Stomach smooth muscle (tissue), 2 donors: ENCODE results near the gene ANKRD44.
A peak's percentile ranks its signal among the peaks of the same experiment; 100 is the strongest.
"Not testable (repeated sequence)": the region's sequence is repeated elsewhere in the genome, so short reads cannot be mapped to it uniquely, and the experiment has no call there.

ENCODE experiments used
- H3K27ac ChIP-seq: one replicate; pipeline ENCODE4 v1.7.0; 2013; ENCODE audit warnings: mild to moderate bottlenecking, low read length, inconsistent platforms
- H3K27me3 ChIP-seq, 2 donors: one replicate each; pipeline ENCODE4 v1.7.0; 2013; ENCODE audit warnings: low read length in 2 of 2; ENCODE audit not compliant: insufficient read depth in 2 of 2, control insufficient read depth in 1 of 2
- H3K36me3 ChIP-seq, 2 donors: one replicate each; pipeline ENCODE4 v1.7.0; 2013; ENCODE audit warnings: low read length in 2 of 2; ENCODE audit not compliant: control insufficient read depth in 2 of 2, insufficient read depth in 2 of 2
- H3K4me1 ChIP-seq: one replicate; pipeline ENCODE4 v1.7.0; 2013; ENCODE audit warnings: low read length; ENCODE audit not compliant: control insufficient read depth, insufficient read depth
- H3K4me3 ChIP-seq, 2 donors: one replicate each; pipeline ENCODE4 v1.7.0; 2013; ENCODE audit warnings: low read length in 2 of 2
- H3K9ac ChIP-seq, 2 donors: one replicate each; pipeline ENCODE4 v1.7.0; 2013; ENCODE audit warnings: low read length in 2 of 2, mild to moderate bottlenecking in 1 of 2
- H3K9me3 ChIP-seq, 2 donors: one replicate each; pipeline ENCODE4 v1.7.0; 2013; ENCODE audit warnings: low read length in 2 of 2; ENCODE audit not compliant: control insufficient read depth in 2 of 2
- donor health status: healthy.
- donor health status: Pancreatic carcinoma.

ANKRD44 gene

DNA sequence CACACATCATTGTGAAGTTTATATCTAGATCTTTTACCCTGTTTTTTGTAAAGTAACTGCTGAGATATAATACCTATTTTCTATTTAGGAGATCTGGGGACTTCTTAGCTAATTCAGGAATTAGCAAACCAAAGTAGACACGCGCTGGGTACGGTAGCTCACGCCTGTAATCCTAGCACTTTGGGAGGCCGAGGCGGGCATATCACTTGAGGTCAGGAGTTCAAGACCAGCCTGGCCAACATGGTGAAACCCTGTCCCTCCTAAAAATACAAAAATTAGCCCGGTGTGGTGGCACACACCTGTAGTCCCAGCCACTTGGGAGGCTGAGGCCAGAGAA, 23.0 kb downstream of the ANKRD44 start:
- not testable (repeated sequence) for H3K27ac ChIP-seq, H3K4me1 ChIP-seq, H3K4me3 ChIP-seq

DNA sequence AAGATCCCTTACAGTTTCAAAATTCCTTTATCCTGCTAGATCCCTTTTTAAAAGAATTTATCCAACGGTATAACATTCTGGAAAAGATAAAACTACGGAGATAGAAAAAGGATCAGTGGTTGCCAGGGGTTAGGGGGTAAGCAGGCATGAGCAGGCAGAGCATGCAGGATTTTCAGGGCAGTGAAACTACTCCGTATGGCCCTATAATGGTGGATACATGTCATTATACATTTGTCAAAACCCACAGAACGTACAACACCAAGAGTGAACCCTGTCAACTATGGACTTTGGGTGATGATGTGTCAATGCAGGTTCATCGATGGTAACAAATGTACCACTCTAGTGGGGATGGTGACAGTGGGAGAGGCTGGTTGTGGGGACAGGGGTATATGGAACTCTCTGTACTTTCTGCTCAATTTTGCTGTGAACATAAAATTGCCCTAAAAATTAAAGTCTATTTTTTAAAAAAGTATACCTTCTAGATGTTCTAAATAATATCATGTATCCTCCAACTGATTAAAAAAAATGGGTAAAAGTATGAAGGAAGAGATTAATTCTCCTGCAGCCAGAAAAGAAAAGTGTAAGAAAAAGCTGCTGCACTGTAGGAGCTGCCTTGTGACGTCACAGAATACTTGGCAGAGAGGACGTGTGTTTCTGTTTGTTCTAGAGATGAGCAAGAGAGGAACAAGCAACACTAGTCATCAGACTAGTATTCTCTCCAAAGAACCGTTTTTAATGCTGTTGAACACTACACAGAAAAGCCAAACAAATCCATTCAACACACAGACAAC, 23.6 kb downstream of the ANKRD44 start:
- H3K9ac ChIP-seq, result peak overlapping the region in 1 of 2 donors; percentile 19
- H3K27ac ChIP-seq, result no peak overlapping the region

More for the DNA sequence above, 23.0 kb downstream of the ANKRD44 start:
- not testable (repeated sequence) for H3K9ac ChIP-seq, H3K36me3 ChIP-seq, H3K9me3 ChIP-seq, H3K27me3 ChIP-seq

DNA sequence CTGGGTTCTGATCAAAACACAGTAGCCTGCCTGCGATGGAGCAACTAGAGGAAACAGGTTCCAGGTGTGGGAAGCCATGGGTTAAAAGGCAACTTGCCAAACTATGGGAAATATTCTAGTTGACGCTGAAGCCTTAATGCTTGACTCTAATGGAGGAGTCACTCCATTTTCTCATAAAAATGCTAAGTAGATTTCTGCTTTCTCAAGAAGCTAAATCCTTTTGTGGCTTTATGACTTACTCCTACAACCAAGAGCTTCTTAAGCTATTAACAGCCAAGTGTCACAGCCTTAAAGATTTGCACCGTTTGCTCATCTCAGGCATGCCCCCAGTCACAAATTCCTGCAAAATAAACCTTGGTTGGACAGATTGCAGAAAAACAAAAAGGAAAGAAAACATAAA, 25.2 kb downstream of the ANKRD44 start:
- Histone ChIP-seq H3K27ac (no peak overlapping the region), H3K9ac (no peak overlapping the region), H3K4me1 (no peaks in the 10 kb centered on the region), H3K4me3 (no peak overlapping the region), H3K36me3 (no peaks in the 10 kb centered on the region), H3K9me3 (no peaks in the 10 kb centered on the region), H3K27me3 (no peaks in the 10 kb centered on the region)

More for the DNA sequence above, 23.6 kb downstream of the ANKRD44 start:
- no peaks in the 10 kb centered on the region for H3K27me3 ChIP-seq
- no peaks in the 10 kb centered on the region for H3K36me3 ChIP-seq
- no peaks in the 10 kb centered on the region for H3K4me1 ChIP-seq
- H3K4me3 ChIP-seq, result peak overlapping the region; percentile 9 to 38
- no peaks in the 10 kb centered on the region for H3K9me3 ChIP-seq

DNA sequence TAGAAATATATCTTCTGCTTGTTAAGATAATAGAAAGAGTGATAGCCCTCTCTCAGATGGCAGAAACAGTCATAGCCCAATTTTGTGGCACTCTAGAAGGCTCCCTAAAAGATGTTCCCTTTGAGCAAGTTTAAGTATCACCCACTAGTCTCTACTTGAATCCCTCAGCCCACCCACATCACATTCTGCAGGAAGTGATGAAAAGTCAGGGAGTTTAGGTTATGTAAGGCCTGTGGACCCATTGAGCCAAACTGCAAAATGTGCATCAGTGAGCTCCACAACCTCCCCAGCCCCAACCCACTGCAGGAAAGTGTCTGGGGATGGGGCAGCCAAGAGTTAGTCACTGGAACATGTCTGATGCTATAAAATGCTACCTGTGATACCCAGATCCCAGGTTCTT, 25.6 kb downstream of the ANKRD44 start:
- no peaks in the 10 kb centered on the region for H3K9me3 ChIP-seq
- H3K36me3 ChIP-seq, result no peaks in the 10 kb centered on the region
- H3K27ac ChIP-seq, result no peak overlapping the region
- no peak overlapping the region for H3K9ac ChIP-seq
- no peaks in the 10 kb centered on the region for H3K4me1 ChIP-seq
- no peak overlapping the region for H3K4me3 ChIP-seq
- H3K27me3 ChIP-seq, result no peaks in the 10 kb centered on the region

DNA sequence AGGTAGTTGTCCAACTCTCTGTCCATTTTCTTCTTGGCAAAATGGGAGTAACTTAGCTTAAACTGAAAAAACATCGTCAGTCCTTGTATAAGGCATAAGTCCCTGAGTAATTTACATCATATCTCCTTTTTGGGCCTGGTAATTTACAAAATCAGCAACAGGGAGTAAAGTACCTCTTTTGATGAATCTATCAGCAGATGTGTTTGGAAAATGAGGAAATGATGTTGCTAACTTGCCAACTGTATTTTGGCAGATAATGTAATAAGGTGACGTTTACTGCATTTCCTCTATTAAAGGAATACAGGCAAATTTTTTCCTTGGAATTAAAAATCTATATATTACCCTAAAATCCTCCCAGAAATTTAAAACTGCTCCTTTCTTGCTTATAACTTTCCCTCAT, 29.2 kb downstream of the ANKRD44 start:
- Histone ChIP-seq H3K9me3 (no peaks in the 10 kb centered on the region), H3K4me3 (no peak overlapping the region), H3K9ac (no peak overlapping the region), H3K36me3 (no peaks in the 10 kb centered on the region), H3K4me1 (no peaks in the 10 kb centered on the region), H3K27me3 (no peaks in the 10 kb centered on the region), H3K27ac (no peak overlapping the region)

DNA sequence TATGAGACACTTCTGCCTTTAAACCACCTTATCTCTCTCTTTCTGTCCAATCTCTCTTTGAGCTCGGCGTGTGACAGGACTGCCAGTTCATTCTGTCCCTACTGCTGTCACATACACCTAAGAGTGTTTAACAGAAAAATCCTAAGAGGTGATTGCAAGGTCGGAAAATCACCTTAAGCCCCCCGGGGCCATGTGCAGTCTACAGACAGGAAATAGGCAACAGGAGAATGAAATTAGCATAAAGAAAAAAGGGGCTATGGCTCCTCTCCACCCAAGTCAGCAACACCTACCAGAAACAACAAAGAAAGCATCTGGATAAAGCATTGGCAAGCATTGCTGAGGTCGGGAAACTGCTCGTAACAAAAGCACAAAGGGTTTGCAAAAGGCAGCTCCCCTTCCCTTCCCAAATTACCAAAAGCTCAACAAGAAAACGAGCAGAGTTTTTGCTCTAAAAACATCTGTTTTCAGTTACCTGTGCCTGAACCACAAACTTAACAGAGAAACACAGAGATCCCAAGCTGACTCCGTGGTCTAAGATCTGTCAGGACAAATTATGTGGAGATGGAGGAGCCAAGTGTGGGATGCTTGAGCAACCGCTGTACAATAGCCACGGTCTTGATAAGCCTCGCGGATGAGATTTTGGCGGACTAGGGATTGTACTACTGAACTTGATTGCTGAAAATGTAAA, 30.4 kb downstream of the ANKRD44 start:
- Histone ChIP-seq H3K4me3 (no peak overlapping the region), H3K27ac (no peak overlapping the region), H3K4me1 (no peaks in the 10 kb centered on the region), H3K36me3 (no peaks in the 10 kb centered on the region), H3K9me3 (no peaks in the 10 kb centered on the region), H3K9ac (no peak overlapping the region), H3K27me3 (no peaks in the 10 kb centered on the region)

DNA sequence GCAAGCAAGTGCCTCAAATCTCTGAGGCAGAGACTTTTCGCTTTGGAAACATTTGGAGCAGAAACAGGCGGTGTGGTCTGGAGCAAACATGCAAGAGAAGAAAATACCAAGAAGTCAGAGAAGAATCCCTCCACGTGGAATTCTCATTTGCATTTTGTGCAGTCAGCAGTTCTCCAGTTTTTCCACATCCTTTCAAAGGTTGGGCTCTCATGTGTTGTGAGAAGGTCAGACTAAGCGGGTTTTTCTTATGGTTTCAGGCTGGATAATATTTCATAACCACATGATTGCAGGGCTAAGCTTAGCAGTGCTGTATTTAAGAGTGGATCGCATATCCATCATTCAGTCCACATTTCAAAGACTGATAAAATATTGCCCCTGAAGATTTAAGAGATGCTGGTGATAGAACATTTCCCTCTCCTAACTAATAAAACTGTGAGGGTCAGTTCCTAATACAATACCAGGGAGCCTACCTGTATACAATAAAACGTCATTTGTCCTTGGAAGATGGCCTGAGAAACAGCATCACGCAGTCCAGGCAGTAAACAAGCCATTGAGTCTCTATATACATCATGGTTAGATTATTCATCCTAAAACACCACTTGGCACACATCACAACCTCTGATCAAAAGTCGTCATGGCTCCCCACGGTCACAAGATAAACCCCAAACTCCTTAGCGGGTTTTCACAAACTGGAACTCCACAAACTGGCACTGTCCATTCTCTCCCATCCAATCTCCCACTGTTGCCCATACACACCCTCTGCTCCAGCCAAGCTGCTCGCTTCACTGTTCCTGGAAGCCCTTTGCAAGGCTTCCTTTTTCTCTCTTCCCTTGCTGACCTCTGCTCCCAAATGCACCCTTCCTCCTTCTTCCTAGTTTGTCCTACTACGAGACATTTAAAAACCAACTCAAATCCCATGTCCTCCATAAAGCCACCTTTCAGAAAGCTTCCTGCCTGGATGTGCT, 31.5 kb downstream of the ANKRD44 start:
- Histone ChIP-seq H3K4me3 (no peak overlapping the region), H3K27ac (no peak overlapping the region), H3K9me3 (no peaks in the 10 kb centered on the region), H3K4me1 (peaks cover 3% of the 10 kb centered on the region), H3K36me3 (no peaks in the 10 kb centered on the region), H3K9ac (no peak overlapping the region), H3K27me3 (no peaks in the 10 kb centered on the region)

DNA sequence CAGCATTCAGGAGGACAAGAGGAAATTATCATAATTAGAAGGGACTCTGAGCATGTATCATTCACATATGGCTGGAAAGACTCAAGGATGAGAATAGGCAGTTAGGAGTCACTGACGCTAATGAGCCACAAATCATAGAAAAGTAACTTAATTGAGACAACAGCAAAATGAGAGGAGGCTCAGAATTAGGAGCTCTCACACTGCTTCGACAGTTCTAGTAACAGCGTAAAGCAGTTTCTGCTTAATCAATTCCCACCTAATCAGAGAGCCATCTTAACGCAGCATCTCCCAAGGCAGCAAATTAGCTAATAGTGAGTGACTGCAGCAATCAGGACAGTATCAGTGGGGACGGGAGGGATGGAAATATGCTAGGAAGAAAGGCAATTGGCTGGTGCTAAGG, 32.8 kb downstream of the ANKRD44 start:
- peaks cover 8% of the 10 kb centered on the region for H3K4me1 ChIP-seq
- no peak overlapping the region for H3K27ac ChIP-seq
- H3K9ac ChIP-seq, result no peak overlapping the region
- H3K36me3 ChIP-seq, result no peaks in the 10 kb centered on the region
- H3K4me3 ChIP-seq, result no peak overlapping the region
- H3K27me3 ChIP-seq, result no peaks in the 10 kb centered on the region
- no peaks in the 10 kb centered on the region for H3K9me3 ChIP-seq

DNA sequence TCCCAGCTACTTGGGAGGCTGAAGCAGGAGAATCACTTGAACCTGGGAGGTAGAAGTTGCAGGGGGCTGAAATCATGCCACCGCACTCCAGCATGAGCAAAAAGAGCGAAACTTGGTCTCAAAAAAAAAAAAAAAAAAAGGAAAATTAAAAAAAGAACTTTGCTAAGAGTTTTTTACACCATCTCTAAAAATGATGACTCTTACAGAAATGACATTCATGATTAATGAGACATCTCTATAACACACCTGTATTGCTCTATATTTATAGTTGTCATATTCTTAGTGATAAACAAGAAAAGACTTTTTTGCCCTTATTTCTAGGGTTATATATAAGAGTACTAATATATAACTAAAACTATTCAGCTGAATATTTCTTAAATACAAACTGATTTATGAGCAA, 34.4 kb downstream of the ANKRD44 start:
- H3K9ac ChIP-seq, result no peak overlapping the region
- no peaks in the 10 kb centered on the region for H3K27me3 ChIP-seq
- H3K9me3 ChIP-seq, result no peaks in the 10 kb centered on the region
- no peak overlapping the region for H3K4me3 ChIP-seq
- H3K4me1 ChIP-seq, result peaks cover 8% of the 10 kb centered on the region
- H3K27ac ChIP-seq, result no peak overlapping the region
- H3K36me3 ChIP-seq, result no peaks in the 10 kb centered on the region

DNA sequence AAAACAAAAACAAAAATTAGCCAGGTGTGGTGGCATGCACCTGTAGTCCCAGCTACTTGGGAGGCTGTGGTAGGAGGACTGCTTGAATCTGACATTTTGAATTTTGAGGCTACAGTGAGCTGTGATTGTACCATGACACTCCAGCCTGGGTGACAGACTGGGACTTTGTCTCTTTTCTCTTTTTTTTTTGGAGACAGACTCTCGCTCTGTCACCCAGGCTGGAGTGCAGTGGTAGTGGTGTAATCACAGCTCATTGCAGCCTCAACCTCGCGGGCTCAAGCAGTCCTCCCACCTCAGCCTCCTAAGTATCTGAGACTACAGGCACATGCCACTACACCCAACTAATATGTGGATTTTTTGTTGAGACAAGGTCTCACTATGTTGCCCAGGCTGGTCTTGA, 35.6 kb downstream of the ANKRD44 start:
- Histone ChIP-seq H3K27ac (no peak overlapping the region), H3K9me3 (no peaks in the 10 kb centered on the region), H3K36me3 (no peaks in the 10 kb centered on the region), H3K27me3 (no peaks in the 10 kb centered on the region), H3K4me3 (no peak overlapping the region), H3K4me1 (peaks cover 8% of the 10 kb centered on the region), H3K9ac (no peak overlapping the region)
